ENCODE results near the gene LYSMD1.
A peak's percentile ranks its signal among the peaks of the same experiment; 100 is the strongest.

GRCh38 chr1:151146412-151147131 is 19.1 kb downstream of the LYSMD1 start, which contains the start of gene SEMA6C:
- peak; percentile 35; the same call in 1 of the 2 replicates for TF ChIP-seq POLR2AphosphoS5 (IDR thresholded peaks at IDR 0.05; ENCODE audit: borderline replicate concordance, low read depth, low read length)
- TF ChIP-seq EZH2 (IDR thresholded peaks at IDR 0.05) = no peak
- TF ChIP-seq FOXP2 (optimal IDR thresholded peaks at IDR 0.05; ENCODE audit: control extremely low read depth, extremely low read length, insufficient read depth) = no peak

Measured in SK-N-MC (cell line).